H1 (cell line): ENCODE measurements around the gene DLGAP3. TPM values are rescaled to one million over a fixed set of nuclear protein-coding genes. Genes with fewer than 3 reads are reported as not detected.

Experiments
- CTCF ChIA-PET: fragments of 300-600 bp; sonication (Branson Sonifier 250); formaldehyde crosslinking; loops from one replicate; lab custom pipeline; 2021; ENCODE audit not compliant: partially characterized antibody; lab: Charles Lee
- POLR2A ChIA-PET: fragments of 300-600 bp; sonication (Branson Sonifier 250); formaldehyde crosslinking; loops from one replicate; lab custom pipeline; 2021; ENCODE audit warnings: inconsistent platforms; ENCODE audit not compliant: partially characterized antibody; lab: Charles Lee
- DNase-seq, 2 experiments: peaks; one replicate each; pipeline versions ENCODE4 v3.0.0 to v3.0.0-alpha.2; 2010 to 2022; ENCODE audit warnings: low spot score in 2 of 2, low read depth in 1 of 2, mixed read lengths in 1 of 2
- FAIRE-seq: peaks from 2 replicates; lab custom pipeline; 2011; peaks lifted over from hg19 to GRCh38; lab: Jason Lieb, UNC
- H2AFZ ChIP-seq: 2 replicates; pipeline ENCODE4 v1.8.1; 2012; ENCODE audit warnings: low read length, inconsistent platforms
- H2AK5ac ChIP-seq: 2 replicates; pipeline ENCODE4 v1.6.1; 2013; ENCODE audit warnings: low read depth, low read length
- H2BK120ac ChIP-seq: replicated peaks from 2 replicates; pipeline ENCODE3; 2013; ENCODE audit warnings: low read depth, low read length, inconsistent platforms
- H2BK12ac ChIP-seq: 2 replicates; pipeline ENCODE4 v1.6.1; 2013; ENCODE audit warnings: low read depth, low read length
- H2BK15ac ChIP-seq: 2 replicates; pipeline ENCODE4 v1.6.1; 2013; ENCODE audit warnings: low read length
- H2BK20ac ChIP-seq: 2 replicates; pipeline ENCODE4 v1.6.1; 2013; ENCODE audit warnings: low read length
- H2BK5ac ChIP-seq: 2 replicates; pipeline ENCODE4 v1.6.1; 2013; ENCODE audit warnings: low read depth, low read length
- H3K14ac ChIP-seq: 2 replicates; pipeline ENCODE4 v1.6.1; 2013; ENCODE audit warnings: inconsistent platforms; ENCODE audit not compliant: insufficient read length
- H3K18ac ChIP-seq: 2 replicates; pipeline ENCODE4 v1.6.1; 2013; ENCODE audit warnings: low read length; ENCODE audit errors: extremely low read depth
- H3K23ac ChIP-seq: 2 replicates; pipeline ENCODE4 v1.6.1; 2013; ENCODE audit warnings: inconsistent platforms; ENCODE audit not compliant: insufficient read length
- H3K23me2 ChIP-seq: 2 replicates; pipeline ENCODE4 v1.6.1; 2013; ENCODE audit warnings: low read depth, low read length
- H3K27ac ChIP-seq: 2 replicates; pipeline ENCODE4 v1.6.1; 2011; ENCODE audit warnings: low read depth, low read length, inconsistent platforms
- H3K27me3 ChIP-seq, 4 experiments: replicated peaks in 1 of 4; 1 replicate in 1 of 4; 2 replicates in 3 of 4; pipeline versions ENCODE4 v1.6.1 to v1.8.1; 2011 to 2013; ENCODE audit warnings: low read length in 3 of 4, mild to moderate bottlenecking in 3 of 4, inconsistent platforms in 2 of 4, mixed read lengths in 2 of 4, moderate library complexity in 1 of 4; ENCODE audit not compliant: control insufficient read depth in 3 of 4, insufficient read depth in 3 of 4; ENCODE audit errors: extremely low read depth in 1 of 4
- H3K36me3 ChIP-seq, 4 experiments: 2 replicates each; pipeline versions ENCODE4 v1.6.1 to v1.8.1; 2011 to 2013; ENCODE audit warnings: mild to moderate bottlenecking in 4 of 4, low read length in 3 of 4, moderate library complexity in 2 of 4, control low read depth in 1 of 4, inconsistent platforms in 1 of 4; ENCODE audit not compliant: insufficient read depth in 4 of 4, control insufficient read depth in 2 of 4
- H3K4ac ChIP-seq: replicated peaks from 2 replicates; pipeline ENCODE3; 2013; ENCODE audit warnings: low read length, low read depth, mixed read lengths, inconsistent platforms; ENCODE audit not compliant: insufficient read length
- H3K4me1 ChIP-seq, 4 experiments: replicated peaks in 1 of 4; 1 replicate in 1 of 4; 2 replicates in 3 of 4; pipeline versions ENCODE4 v1.6.1 to v1.8.1; 2011 to 2013; ENCODE audit warnings: low read length in 3 of 4, inconsistent platforms in 2 of 4, mixed read lengths in 1 of 4; ENCODE audit not compliant: insufficient read depth in 4 of 4, control insufficient read depth in 3 of 4
- H3K4me2 ChIP-seq, 2 experiments: 2 replicates each; pipeline versions ENCODE4 v1.6.1 to v1.8.1; 2011 to 2013; ENCODE audit warnings: low read depth in 2 of 2, low read length in 2 of 2, control low read depth in 1 of 2, inconsistent platforms in 1 of 2, mild to moderate bottlenecking in 1 of 2; ENCODE audit not compliant: insufficient read depth in 1 of 2
- H3K4me3 ChIP-seq, 4 experiments: fragments of 200-600, 300-600 bp in 1 of 4; sonication (generic), shearing (Covaris generic), sonication (Bioruptor Twin) in 1 of 4; 2 replicates each; pipeline versions ENCODE4 v1.5.1 to v1.8.1; 2011 to 2016; ENCODE audit warnings: low read length in 4 of 4, low read depth in 3 of 4, control low read depth in 2 of 4, inconsistent platforms in 2 of 4, mild to moderate bottlenecking in 2 of 4, mixed read lengths in 1 of 4, moderate library complexity in 1 of 4; ENCODE audit not compliant: insufficient read depth in 2 of 4; ENCODE audit errors: extremely low read depth in 1 of 4
- H3K56ac ChIP-seq: replicated peaks from 2 replicates; pipeline ENCODE3; 2013; ENCODE audit warnings: low read depth, mild to moderate bottlenecking, mixed read lengths, low read length, inconsistent platforms; ENCODE audit not compliant: insufficient read length
- H3K79me1 ChIP-seq: 2 replicates; pipeline ENCODE4 v1.6.1; 2013; ENCODE audit warnings: low read depth, low read length, control low read depth
- H3K79me2 ChIP-seq, 2 experiments: 2 replicates each; pipeline versions ENCODE4 v1.6.1 to v1.8.1; 2012 to 2013; ENCODE audit warnings: low read length in 2 of 2, mild to moderate bottlenecking in 2 of 2, inconsistent platforms in 1 of 2; ENCODE audit not compliant: insufficient read depth in 2 of 2, control insufficient read depth in 1 of 2
- H3K9ac ChIP-seq, 4 experiments: replicated peaks in 1 of 4; 1 replicate in 1 of 4; 2 replicates in 3 of 4; pipeline versions ENCODE4 v1.6.1 to v1.8.1; 2011 to 2013; ENCODE audit warnings: low read depth in 3 of 4, low read length in 3 of 4, control low read depth in 2 of 4, mild to moderate bottlenecking in 2 of 4, moderate library complexity in 2 of 4, inconsistent platforms in 1 of 4; ENCODE audit errors: extremely low read depth in 1 of 4
- H3K9me3 ChIP-seq, 2 experiments: 2 replicates each; pipeline versions ENCODE4 v1.6.1 to v1.8.1; 2012 to 2013; ENCODE audit warnings: mild to moderate bottlenecking in 2 of 2, moderate library complexity in 2 of 2, control low read depth in 1 of 2, inconsistent platforms in 1 of 2, low read depth in 1 of 2, low read length in 1 of 2, mixed read lengths in 1 of 2; ENCODE audit not compliant: insufficient read depth in 2 of 2
- H4K20me1 ChIP-seq, 2 experiments: replicated peaks in 1 of 2; 2 replicates each; pipeline versions ENCODE3 to v1.8.1; 2011 to 2013; ENCODE audit warnings: inconsistent platforms in 2 of 2, low read length in 2 of 2, mild to moderate bottlenecking in 1 of 2; ENCODE audit not compliant: insufficient read depth in 2 of 2, control insufficient read depth in 1 of 2
- H4K5ac ChIP-seq: 2 replicates; pipeline ENCODE4 v1.6.1; 2013; ENCODE audit warnings: low read length, low read depth, mixed read lengths, inconsistent platforms; ENCODE audit not compliant: insufficient read length
- H4K8ac ChIP-seq: 2 replicates; pipeline ENCODE4 v1.8.0; 2013; ENCODE audit warnings: mild to moderate bottlenecking, moderate library complexity, low read length, inconsistent platforms; ENCODE audit not compliant: insufficient read depth; ENCODE audit errors: extremely low read depth
- H4K91ac ChIP-seq: replicated peaks from 2 replicates; pipeline ENCODE3; 2013; ENCODE audit warnings: low read length, mixed read lengths, inconsistent platforms; ENCODE audit not compliant: insufficient read length
- BACH1 ChIP-seq: IDR thresholded peaks from 2 replicates; pipeline ENCODE4 v1.6.1; 2012; ENCODE audit warnings: low read length, improper control_type of control experiment
- BCL11A ChIP-seq, 2 experiments: IDR thresholded peaks; one replicate each; pipeline ENCODE4 v1.6.1; 2011; ENCODE audit warnings: low read depth in 2 of 2, low read length in 2 of 2, mild to moderate bottlenecking in 2 of 2
- BRCA1 ChIP-seq: IDR thresholded peaks from 2 replicates; pipeline ENCODE4 v1.6.1; 2012; ENCODE audit warnings: low read depth, low read length, improper control_type of control experiment
- GTF2F1 ChIP-seq: IDR thresholded peaks from 2 replicates; pipeline ENCODE4 v1.6.1; 2012; ENCODE audit warnings: low read depth, low read length, improper control_type of control experiment, borderline replicate concordance
- POU5F1 ChIP-seq: IDR thresholded peaks from 2 replicates; pipeline ENCODE4 v1.6.1; 2011; ENCODE audit warnings: low read depth, mild to moderate bottlenecking, low read length, moderate library complexity
- RAD21 ChIP-seq, 2 experiments: IDR thresholded peaks in 1 of 2; conservative IDR thresholded peaks in 1 of 2; 2 replicates each; pipeline ENCODE4 v1.6.1; 2011; ENCODE audit warnings: low read depth in 2 of 2, low read length in 2 of 2, improper control_type of control experiment in 1 of 2, inconsistent platforms in 1 of 2, mild to moderate bottlenecking in 1 of 2, moderate library complexity in 1 of 2
- SIN3A ChIP-seq, 2 experiments: IDR thresholded peaks in 1 of 2; conservative IDR thresholded peaks in 1 of 2; 2 replicates each; pipeline ENCODE4 v1.6.1; 2011 to 2012; ENCODE audit warnings: low read length in 2 of 2, improper control_type of control experiment in 1 of 2, low read depth in 1 of 2, mild to moderate bottlenecking in 1 of 2
- SP1 ChIP-seq: IDR thresholded peaks from 2 replicates; pipeline ENCODE4 v1.6.1; 2011; ENCODE audit warnings: low read depth, low read length
- USF2 ChIP-seq: IDR thresholded peaks from 2 replicates; pipeline ENCODE4 v1.6.1; 2011; ENCODE audit warnings: low read length, improper control_type of control experiment
- WGBS, 2 experiments: shearing (Covaris generic) in 1 of 2; methylation state at CpG; one replicate each; pipeline versions ENCODE4 v1.1.6 to v1.1.7; 2013 to 2015; ENCODE audit warnings: low lambda C conversion rate in 2 of 2, mixed read lengths in 2 of 2, inconsistent platforms in 1 of 2, low coverage in 1 of 2, missing lambda C conversion rate in 1 of 2; ENCODE audit not compliant: insufficient replicate concordance in 2 of 2, insufficient coverage in 1 of 2, insufficient read length in 1 of 2; ENCODE audit errors: extremely low coverage in 1 of 2, missing lambda C conversion rate in 1 of 2; 5-methylcytosine and 5-hydroxymethylcytosine counted together
- polyA plus RNA-seq, 7 experiments: library from polyadenylated mRNA; depleted of rRNA in 3 of 7; stranded (reverse) in 5 of 7; unstranded in 2 of 7; fragments of >200 nt in 5 of 7; fragments of 200-250 nt in 2 of 7; gene quantifications; 1 replicate in 5 of 7; 2 replicates in 1 of 7; 4 replicates in 1 of 7; pipeline versions ENCODE4 v1.2.1 to v1.2.3, GENCODE V29; 2011 to 2013; ENCODE audit warnings: missing spikeins in 2 of 7, mixed read lengths in 2 of 7
- total RNA-seq: library from RNA; stranded (reverse); fragmentation: NEBNext Ultra II Directional; extraction: Animal tissue kit (Norgen Biotek cat#: 25700); gene quantifications from 2 replicates; pipeline ENCODE4 v1.2.1, GENCODE V29; 2021

The DLGAP3 gene
- total and polyA plus RNA-seq, 2 of the 8 experiments (the other 6 are each of a cell fraction or from before 2014, with no cell fraction given) = 3.8 to 13.2 TPM

GRCh38 chr1:34847094-34847493, 82.4 kb downstream of the DLGAP3 start:
- CTCF ChIA-PET = interaction anchor here (0.6 to 14.3 kb wide), 7 partner anchors 11 to 55 kb away, joined by 3 to 230 read pairs (median 6); partner anchors contain the start of genes GJA4 and SMIM12
- Histone ChIP-seq H4K20me1 (peaks cover 0 to 2% of the 10 kb centered on the region in 2 experiments), H3K9ac (no peak overlapping the region)
- TF ChIP-seq BCL11A (IDR thresholded peaks at IDR 0.05; ENCODE audit: low read depth in 2 of 2, low read length in 2 of 2) (no peak), GTF2F1 (no peak), SP1 (no peak), BRCA1 (no peak), RAD21 (IDR thresholded peaks at IDR 0.05 in 1 of 2, conservative IDR thresholded peaks at IDR 0.05 in 1 of 2; ENCODE audit: low read depth in 2 of 2, low read length in 2 of 2) (no peak), USF2 (no peak), SIN3A (conservative IDR thresholded peaks at IDR 0.05 in 1 of 2, IDR thresholded peaks at IDR 0.05 in 1 of 2; ENCODE audit: low read depth in 1 of 2, low read length in 2 of 2) (no peak), POU5F1 (no peak), BACH1 (no peak)

More at GRCh38 chr1:34847094-34847493, 82.4 kb downstream of the DLGAP3 start:
- H3K56ac ChIP-seq = no peak overlapping the region
- no peaks in the 10 kb centered on the region for H3K9me3 ChIP-seq
- H3K4ac ChIP-seq = no peak overlapping the region
- no peak overlapping the region for H2BK12ac ChIP-seq
- H3K4me3 ChIP-seq = no peak overlapping the region
- 82% methylated on average over 7 of the region's 7 CpGs; no CpG with 5 or more reads in 1 of the 2 experiments for WGBS, 2 experiments
- H2BK20ac ChIP-seq = no peak overlapping the region
- no peak overlapping the region for H2AK5ac ChIP-seq
- no peak overlapping the region for H3K4me2 ChIP-seq
- H2BK5ac ChIP-seq = no peak overlapping the region
- H2BK120ac ChIP-seq = no peak overlapping the region
- H3K36me3 ChIP-seq = no peaks in the 10 kb centered on the region
- DNase-seq = no peak
- H3K4me1 ChIP-seq = peaks cover 16 to 30% (median 18%) of the 10 kb centered on the region in 4 experiments
- H3K79me2 ChIP-seq = peaks cover 0 to 3% of the 10 kb centered on the region in 2 experiments; a peak in 1 of 4 replicates
- H4K5ac ChIP-seq = no peak overlapping the region
- no peak overlapping the region for H2BK15ac ChIP-seq
- H3K27me3 ChIP-seq = no peaks in the 10 kb centered on the region
- POLR2A ChIA-PET = interaction anchor here (0.5 to 1.0 kb wide), 2 partner anchors 17 to 244 kb away, joined by 3 read pairs; no protein-coding TSS in a partner anchor
- H4K91ac ChIP-seq = no peak overlapping the region
- H3K79me1 ChIP-seq = no peaks in the 10 kb centered on the region
- FAIRE-seq = no peak
- no peak overlapping the region for H3K14ac ChIP-seq
- H2AFZ ChIP-seq = no peak overlapping the region
- no peaks in the 10 kb centered on the region for H3K23me2 ChIP-seq
- H4K8ac ChIP-seq = no peak overlapping the region
- no peak overlapping the region for H3K27ac ChIP-seq
- H3K23ac ChIP-seq = no peak overlapping the region
- H3K18ac ChIP-seq = no peak overlapping the region
